Mononuclear cell (primary cell): ENCODE data around the gene RAPGEF5. TPM values are rescaled to one million over a fixed set of nuclear protein-coding genes. Genes with fewer than 3 reads are reported as not detected.

Experiments used
- H3K27me3 ChIP-seq: 2 replicates; pipeline ENCODE4 v1.6.0; 2011; ENCODE audit warnings: low read length, control low read depth; ENCODE audit not compliant: insufficient read depth
- H3K4me1 ChIP-seq: 2 replicates; pipeline ENCODE4 v1.5.1; 2011; ENCODE audit warnings: mild to moderate bottlenecking, low read length, control low read depth; ENCODE audit not compliant: insufficient read depth
- H3K4me3 ChIP-seq: 2 replicates; pipeline ENCODE4 v1.5.1; 2011; ENCODE audit warnings: mild to moderate bottlenecking, low read length, moderate library complexity
- H3K9me3 ChIP-seq: 2 replicates; pipeline ENCODE4 v1.5.1; 2011; ENCODE audit warnings: low read depth, mild to moderate bottlenecking, control low read depth, low read length
- total RNA-seq: library from RNA; depleted of rRNA; stranded (reverse); fragments of >200 nt; gene quantifications from one replicate; pipeline ENCODE4 v1.2.3, GENCODE V29; 2012

The RAPGEF5 gene
- total RNA-seq, 1 donor = 0.63 TPM

DNA sequence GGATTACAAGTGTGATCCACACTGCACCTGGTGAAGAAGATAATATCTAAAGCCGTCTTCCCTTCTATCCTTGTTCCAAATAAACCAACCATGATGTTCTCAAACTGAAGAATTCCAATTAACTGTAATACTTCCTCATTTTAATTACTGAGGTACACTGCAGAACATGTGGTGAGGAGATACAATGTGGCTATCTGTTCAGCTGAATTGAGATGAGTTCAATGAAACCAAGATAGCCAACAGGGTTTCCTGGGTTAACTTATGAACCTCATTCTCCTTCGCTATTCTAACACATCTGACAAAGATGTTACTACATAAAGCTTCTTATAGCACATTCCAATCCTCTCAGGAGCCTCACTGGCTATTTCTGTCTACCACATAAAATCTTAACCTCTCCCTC, 75.5 kb downstream of the RAPGEF5 start:
- Histone ChIP-seq H3K27me3 (no peaks in the 10 kb centered on the region), H3K4me1 (no peaks in the 10 kb centered on the region)

DNA sequence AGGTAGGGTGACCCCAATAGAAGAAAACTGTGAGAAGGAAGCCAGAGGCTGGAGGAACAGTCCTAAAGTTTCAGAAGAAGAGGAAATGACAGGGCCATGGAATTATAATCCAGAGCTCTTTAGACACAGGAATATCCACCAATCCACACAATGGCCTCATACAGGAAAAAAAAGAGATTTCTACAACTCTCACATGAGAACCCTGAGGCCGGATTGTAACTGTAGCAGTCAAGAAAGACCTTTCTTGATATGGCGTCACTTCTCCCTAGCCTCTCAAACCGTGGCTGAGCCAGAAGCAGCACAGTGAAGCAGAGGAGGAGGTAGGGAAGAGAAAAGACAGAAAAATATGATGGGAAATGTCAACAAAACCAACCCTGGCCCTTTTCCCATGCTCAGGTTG, 76.9 kb downstream of the RAPGEF5 start:
- no peaks in the 10 kb centered on the region for H3K9me3 ChIP-seq
- H3K4me3 ChIP-seq = no peak overlapping the region
- H3K27me3 ChIP-seq = no peaks in the 10 kb centered on the region
- no peaks in the 10 kb centered on the region for H3K4me1 ChIP-seq

More for the DNA sequence above, 75.5 kb downstream of the RAPGEF5 start:
- H3K4me3 ChIP-seq = no peak overlapping the region
- H3K9me3 ChIP-seq = no peaks in the 10 kb centered on the region

DNA sequence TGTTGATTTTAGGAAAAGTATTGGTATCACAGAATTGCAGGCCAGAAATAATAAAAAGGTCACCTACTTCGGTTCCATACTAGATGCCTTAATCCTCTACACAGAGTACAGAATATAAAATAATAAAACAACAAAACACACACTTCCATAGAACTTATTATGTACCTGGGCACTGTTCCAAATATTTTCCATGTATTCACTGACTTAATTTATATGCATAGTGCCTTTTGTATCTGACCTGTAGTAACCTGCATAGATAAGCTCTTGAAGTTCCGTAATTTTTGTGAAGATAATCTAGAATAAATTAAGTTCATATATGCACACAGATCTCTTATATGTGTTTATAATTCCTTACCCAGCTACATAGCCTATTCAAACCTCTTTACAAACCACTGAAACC, 78.3 kb downstream of the RAPGEF5 start:
- no peak overlapping the region for H3K4me3 ChIP-seq
- no peaks in the 10 kb centered on the region for H3K4me1 ChIP-seq
- no peaks in the 10 kb centered on the region for H3K27me3 ChIP-seq
- H3K9me3 ChIP-seq = no peaks in the 10 kb centered on the region

- H3K27me3 ChIP-seq = no peaks in the 10 kb centered on the region
- no peaks in the 10 kb centered on the region for H3K4me1 ChIP-seq
These were observed 79.6 kb downstream of the RAPGEF5 start for GRCh38 chr7:22277375-22277774.

DNA sequence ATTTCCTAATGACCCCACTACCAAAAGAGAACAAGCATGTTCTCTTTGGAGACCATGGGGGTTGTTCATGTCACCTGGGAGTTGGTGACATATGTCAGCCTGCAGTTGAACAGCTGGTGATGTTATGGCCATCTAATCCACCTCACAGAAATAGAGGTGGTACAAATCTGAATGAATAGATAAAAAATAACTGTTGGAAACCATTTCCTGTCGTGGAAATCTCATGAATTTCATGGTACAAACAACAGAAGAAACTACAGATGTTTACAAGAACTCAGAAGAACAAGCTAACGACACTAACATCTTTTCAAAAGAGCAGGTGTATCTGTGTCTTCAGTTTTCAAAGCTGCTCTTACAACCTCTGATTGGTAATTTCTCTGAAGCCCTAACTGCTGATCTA, 81.3 kb downstream of the RAPGEF5 start:
- Histone ChIP-seq H3K4me3 (no peak overlapping the region), H3K27me3 (no peaks in the 10 kb centered on the region), H3K9me3 (no peaks in the 10 kb centered on the region), H3K4me1 (no peaks in the 10 kb centered on the region)

More at GRCh38 chr7:22277375-22277774, 79.6 kb downstream of the RAPGEF5 start:
- Histone ChIP-seq H3K4me3 (no peak overlapping the region), H3K9me3 (no peaks in the 10 kb centered on the region)

DNA sequence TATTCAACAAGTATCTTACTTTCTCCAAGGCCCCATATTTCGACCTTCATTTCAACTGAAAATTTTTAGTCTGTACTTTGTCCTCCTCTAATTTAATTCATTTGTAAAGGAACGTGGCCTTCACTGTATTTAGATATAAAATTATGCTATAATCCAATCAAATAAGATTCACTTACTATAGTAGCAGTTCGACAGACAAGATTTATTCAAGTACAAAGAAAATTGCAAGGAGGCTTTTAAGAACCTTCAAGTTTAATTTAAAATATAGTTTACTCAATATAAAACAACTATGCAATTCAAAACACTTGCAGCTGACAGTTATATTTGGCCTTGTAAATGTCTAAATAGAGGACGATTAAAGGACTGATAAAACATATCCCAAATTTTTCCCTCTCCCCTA, 85.6 kb downstream of the RAPGEF5 start:
- no peak overlapping the region for H3K4me3 ChIP-seq
- no peaks in the 10 kb centered on the region for H3K9me3 ChIP-seq
- H3K4me1 ChIP-seq = no peaks in the 10 kb centered on the region
- H3K27me3 ChIP-seq = no peaks in the 10 kb centered on the region

DNA sequence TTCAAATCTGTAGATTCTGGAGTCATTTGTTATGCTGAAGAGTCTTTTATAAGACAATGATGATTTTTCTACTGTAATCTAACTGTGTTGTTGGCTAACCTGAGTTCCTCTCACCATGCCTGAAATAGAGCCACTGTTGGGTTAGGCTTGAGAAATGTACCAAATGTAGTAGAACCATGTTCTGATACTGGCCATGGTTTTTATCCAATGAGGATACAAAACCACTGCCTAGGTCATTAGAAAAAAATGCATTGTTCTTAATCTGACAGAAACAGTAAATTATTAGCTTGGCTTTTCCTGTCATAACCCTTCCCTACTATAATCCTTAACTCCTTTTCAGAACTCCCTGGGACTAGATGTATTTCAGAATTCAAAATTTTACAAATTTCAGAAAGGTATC, 86.6 kb downstream of the RAPGEF5 start:
- Histone ChIP-seq H3K27me3 (no peaks in the 10 kb centered on the region), H3K4me3 (no peak overlapping the region), H3K9me3 (no peaks in the 10 kb centered on the region), H3K4me1 (no peaks in the 10 kb centered on the region)

- H3K9me3 ChIP-seq = no peaks in the 10 kb centered on the region
- H3K27me3 ChIP-seq = no peaks in the 10 kb centered on the region
- no peaks in the 10 kb centered on the region for H3K4me1 ChIP-seq
- H3K4me3 ChIP-seq = no peak overlapping the region
These were observed 87.0 kb downstream of the RAPGEF5 start for GRCh38 chr7:22269963-22270362.

DNA sequence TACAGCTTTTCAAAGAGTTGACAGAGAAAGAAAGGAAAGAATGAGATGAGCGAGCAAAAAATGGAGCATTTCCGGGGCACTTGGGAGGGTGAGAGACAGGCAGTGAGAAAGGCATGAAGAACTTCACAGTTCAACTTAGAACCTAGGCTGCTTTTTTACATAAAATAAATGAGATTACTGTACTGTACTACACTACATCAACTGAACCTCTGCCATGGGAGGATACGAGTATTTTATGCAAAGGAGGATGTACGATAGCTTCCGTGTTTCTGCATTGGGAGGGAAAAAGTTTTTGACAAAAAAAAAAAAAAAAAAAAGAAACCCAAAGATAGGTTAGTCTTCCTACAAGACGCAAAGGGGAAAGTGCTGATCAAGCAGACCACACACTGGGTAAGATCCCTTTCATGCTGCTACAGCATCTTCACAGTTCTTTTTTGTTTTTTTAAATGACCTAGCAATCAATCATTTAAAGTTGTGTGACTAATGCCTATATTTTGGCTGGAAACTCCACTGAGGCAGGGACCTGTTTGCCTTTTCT, 88.0 kb downstream of the RAPGEF5 start:
- no peaks in the 10 kb centered on the region for H3K27me3 ChIP-seq
- no peaks in the 10 kb centered on the region for H3K4me1 ChIP-seq
- H3K4me3 ChIP-seq = no peak overlapping the region
- no peaks in the 10 kb centered on the region for H3K9me3 ChIP-seq

DNA sequence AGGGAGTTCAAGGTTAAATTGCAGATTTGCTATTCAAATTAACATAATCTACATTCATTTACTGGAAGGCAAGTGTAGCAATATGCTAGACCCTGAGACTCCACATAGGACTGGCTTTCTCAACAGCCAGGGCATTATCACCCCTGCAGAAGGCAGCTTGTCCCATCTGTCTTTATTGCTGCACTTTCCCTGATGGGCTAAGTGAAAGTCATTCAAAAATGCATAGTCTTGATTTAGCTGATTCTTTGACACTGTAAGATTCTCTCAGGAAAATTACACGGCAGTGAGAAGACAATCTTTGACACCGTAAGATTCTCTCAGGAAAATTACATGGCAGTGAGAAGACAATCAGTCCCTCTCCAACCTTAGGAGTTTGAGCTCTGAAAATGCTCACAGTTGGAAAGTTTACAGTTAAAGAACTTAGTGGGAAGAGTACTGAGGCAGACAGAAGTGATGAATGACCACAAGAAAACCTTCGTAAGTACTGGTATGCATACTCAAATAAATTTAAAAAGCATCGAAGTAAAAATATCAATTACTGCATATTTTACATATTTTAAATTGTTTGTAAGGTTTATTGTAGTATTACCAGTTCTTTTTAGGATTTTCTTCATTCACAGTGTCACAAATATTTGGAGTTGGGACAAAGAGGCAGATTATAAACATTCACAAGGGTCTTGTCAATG, 88.9 kb downstream of the RAPGEF5 start:
- no peaks in the 10 kb centered on the region for H3K4me1 ChIP-seq
- no peaks in the 10 kb centered on the region for H3K9me3 ChIP-seq
- H3K4me3 ChIP-seq = no peak overlapping the region
- H3K27me3 ChIP-seq = no peaks in the 10 kb centered on the region

DNA sequence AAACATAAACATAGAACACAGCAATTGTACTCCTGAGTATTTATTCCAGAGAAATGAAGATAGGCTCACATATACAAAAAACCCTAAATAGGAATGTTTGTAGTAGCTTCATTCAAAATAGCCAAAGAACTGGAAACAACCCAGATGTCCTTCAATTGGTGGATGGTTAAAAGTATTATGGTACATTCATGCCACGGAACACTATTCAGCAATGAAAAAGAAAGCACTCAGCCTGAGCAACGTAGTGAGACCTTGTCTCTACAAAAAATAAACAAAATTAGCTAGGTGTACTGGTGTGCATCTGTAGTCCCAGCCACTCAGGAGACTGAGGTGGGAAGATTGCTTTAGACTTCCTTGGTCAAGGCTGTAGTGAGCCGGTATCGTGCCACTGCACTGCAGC, 94.4 kb downstream of the RAPGEF5 start:
- no peaks in the 10 kb centered on the region for H3K9me3 ChIP-seq
- no peak overlapping the region for H3K4me3 ChIP-seq
- H3K27me3 ChIP-seq = no peaks in the 10 kb centered on the region
- no peaks in the 10 kb centered on the region for H3K4me1 ChIP-seq

DNA sequence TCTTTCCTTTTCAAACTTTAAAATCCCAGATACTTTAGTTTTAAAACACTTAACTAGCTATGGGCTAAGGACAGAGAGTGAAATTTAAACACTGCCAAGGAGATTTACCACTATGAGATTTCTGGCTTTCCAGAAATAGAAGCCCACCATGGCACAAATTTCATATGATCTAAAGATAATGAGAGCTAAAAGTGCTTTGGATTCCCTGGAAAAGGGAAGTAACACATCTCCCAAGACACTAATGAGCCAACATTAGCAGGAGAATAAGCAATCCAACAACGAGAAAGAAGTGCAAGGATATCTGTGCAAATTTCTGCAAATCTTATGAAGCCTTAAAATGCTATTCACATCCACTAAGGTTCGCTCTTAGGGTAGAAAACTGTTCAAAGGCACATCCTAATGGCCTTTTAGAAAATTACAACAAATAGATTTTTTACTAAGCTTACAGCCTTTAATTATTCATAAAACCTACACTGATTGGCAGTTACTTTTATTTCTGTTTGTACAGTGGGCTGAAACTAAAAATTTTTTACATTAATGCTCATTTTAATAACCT, 100.3 kb downstream of the RAPGEF5 start:
- Histone ChIP-seq H3K4me1 (no peaks in the 10 kb centered on the region), H3K27me3 (no peaks in the 10 kb centered on the region), H3K9me3 (no peaks in the 10 kb centered on the region), H3K4me3 (no peak overlapping the region)

DNA sequence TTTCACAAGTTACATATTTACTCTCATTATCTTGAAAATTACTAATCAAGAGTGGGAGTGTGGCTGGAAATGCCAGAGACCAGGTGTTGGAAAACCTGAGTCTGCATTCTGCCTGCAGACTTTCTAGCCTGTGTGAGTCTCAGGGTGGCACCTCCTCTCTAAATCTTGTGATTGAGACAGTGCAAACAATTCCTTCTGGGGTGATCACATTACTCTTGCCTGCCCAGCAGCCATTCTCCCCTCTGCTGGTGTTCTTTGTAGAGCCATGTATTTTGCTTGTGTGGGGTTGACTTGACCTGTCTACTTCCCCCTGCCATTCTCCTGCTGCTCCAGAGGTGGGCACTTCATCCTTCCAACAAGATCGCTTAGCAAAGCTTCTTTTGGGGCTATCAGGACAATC, 101.1 kb downstream of the RAPGEF5 start:
- Histone ChIP-seq H3K4me1 (no peaks in the 10 kb centered on the region), H3K4me3 (no peak overlapping the region), H3K27me3 (no peaks in the 10 kb centered on the region), H3K9me3 (no peaks in the 10 kb centered on the region)

DNA sequence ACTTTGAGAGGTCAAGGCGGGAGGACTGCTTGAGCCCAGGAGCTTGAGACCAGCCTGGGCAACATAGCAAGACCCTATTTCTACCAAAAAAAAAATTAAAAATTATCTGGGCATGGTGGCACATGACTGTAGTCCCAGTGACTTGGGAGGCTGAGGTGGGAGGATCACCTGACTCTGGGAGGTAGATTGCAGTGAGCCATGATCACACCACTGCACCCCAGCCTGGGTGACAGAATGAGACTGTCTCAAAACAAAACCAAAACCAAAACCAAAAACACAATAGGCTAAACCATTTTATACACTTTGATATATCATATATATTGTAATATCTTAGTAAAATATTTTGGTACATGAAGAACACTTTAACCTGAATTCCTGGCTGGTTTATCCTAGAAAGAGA, 101.6 kb downstream of the RAPGEF5 start:
- H3K9me3 ChIP-seq = no peaks in the 10 kb centered on the region
- H3K4me1 ChIP-seq = no peaks in the 10 kb centered on the region
- H3K27me3 ChIP-seq = no peaks in the 10 kb centered on the region
- no peak overlapping the region for H3K4me3 ChIP-seq

- Histone ChIP-seq H3K9me3 (no peaks in the 10 kb centered on the region), H3K4me1 (no peaks in the 10 kb centered on the region), H3K27me3 (no peaks in the 10 kb centered on the region), H3K4me3 (no peak overlapping the region)
These were observed 103.9 kb downstream of the RAPGEF5 start for GRCh38 chr7:22252936-22253536.

GRCh38 chr7:22252016-22252415, 104.9 kb downstream of the RAPGEF5 start:
- Histone ChIP-seq H3K4me3 (no peak overlapping the region), H3K27me3 (no peaks in the 10 kb centered on the region), H3K9me3 (no peaks in the 10 kb centered on the region), H3K4me1 (no peaks in the 10 kb centered on the region)
